Measurements from ENCODE around the gene CFAP221.

DNA sequence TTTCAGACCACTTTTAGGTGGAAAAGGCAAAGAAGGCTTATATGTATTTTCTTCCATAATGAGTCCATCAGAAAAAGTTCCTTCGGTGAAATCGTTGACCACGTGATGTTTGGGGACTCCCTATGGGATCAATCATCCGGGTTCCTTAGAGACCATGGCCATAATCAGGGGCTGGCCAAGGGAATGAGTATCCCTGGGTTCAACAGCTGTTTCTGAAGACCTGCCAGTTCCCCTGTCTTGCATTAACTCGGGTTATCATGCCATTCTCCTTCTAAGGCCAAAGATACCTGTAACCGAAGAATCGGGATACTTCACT, 116.1 kb downstream of the CFAP221 start:
- TF ChIP-seq POLR2AphosphoS5 (IDR thresholded peaks at IDR 0.05; ENCODE audit: low read depth, low read length) (no peak), POLR2A (IDR thresholded peaks at IDR 0.05; ENCODE audit: low read depth, low read length) (no peak), SPI1 (IDR thresholded peaks at IDR 0.05; ENCODE audit: low read depth, low read length) (no peak), TAF1 (IDR thresholded peaks at IDR 0.05; ENCODE audit: low read depth, low read length) (no peak)
